ENCODE data around the gene SPSB2.
A peak's percentile ranks its signal among the peaks of the same experiment; 100 is the strongest.

SPSB2 gene

GRCh38 chr12:6851153-6851920 is 21.8 kb downstream of the SPSB2 start, which contains the start of gene CDCA3:
TSS of gene CDCA3 (minus strand) at chr12:6851286. CDS start at chr12:6850952, 334 bp downstream.
- Histone ChIP-seq H3K27ac (ENCODE audit: low read length) (peak within 1 kb of the TSS; percentile 72; the same call in 1 of the 2 replicates), H3K79me2 (ENCODE audit: low read length) (peaks cover 59% of the 10 kb centered on the region), H3K36me3 (replicated peaks; ENCODE audit: insufficient read depth, low read length) (no peaks in the 10 kb centered on the region)

GRCh38 chr12:6850796-6851152 is 22.3 kb downstream of the SPSB2 start:
- Histone ChIP-seq H3K36me3 (replicated peaks; ENCODE audit: insufficient read depth, low read length) (no peaks in the 10 kb centered on the region), H3F3A (ENCODE audit: insufficient read depth, low read length) (peaks cover 10% of the 10 kb centered on the region), H3K27ac (ENCODE audit: low read length) (no peak overlapping the region; the same call in 1 of the 2 replicates), H3K27me3 (replicated peaks; ENCODE audit: insufficient read depth, low read length) (no peaks in the 10 kb centered on the region), H3K79me2 (ENCODE audit: low read length) (peaks cover 54% of the 10 kb centered on the region), H3K9me3 (replicated peaks; ENCODE audit: insufficient read depth, low read length) (no peaks in the 10 kb centered on the region), H2AFZ (ENCODE audit: low read length) (peak overlapping the region; percentile 34), H4K20me1 (ENCODE audit: insufficient read depth, low read length) (no peaks in the 10 kb centered on the region), H3K4me2 (ENCODE audit: low read depth, low read length) (peak overlapping the region; percentile 97), H3K4me3 (ENCODE audit: low read length) (peak overlapping the region; percentile 87), H3K9me2 (replicated peaks; ENCODE audit: insufficient read depth, low read length) (no peaks in the 10 kb centered on the region), H3K4me1 (ENCODE audit: low read length) (peaks cover 28% of the 10 kb centered on the region), H3K9ac (ENCODE audit: low read length) (peak overlapping the region; percentile 63)
- no peak for TF ChIP-seq EZH2phosphoT487 (IDR thresholded peaks at IDR 0.05; ENCODE audit: low read length)
- TF ChIP-seq EZH2 (optimal IDR thresholded peaks at IDR 0.05; ENCODE audit: low read depth, low read length), result no peak
- TF ChIP-seq, protein P1, sequence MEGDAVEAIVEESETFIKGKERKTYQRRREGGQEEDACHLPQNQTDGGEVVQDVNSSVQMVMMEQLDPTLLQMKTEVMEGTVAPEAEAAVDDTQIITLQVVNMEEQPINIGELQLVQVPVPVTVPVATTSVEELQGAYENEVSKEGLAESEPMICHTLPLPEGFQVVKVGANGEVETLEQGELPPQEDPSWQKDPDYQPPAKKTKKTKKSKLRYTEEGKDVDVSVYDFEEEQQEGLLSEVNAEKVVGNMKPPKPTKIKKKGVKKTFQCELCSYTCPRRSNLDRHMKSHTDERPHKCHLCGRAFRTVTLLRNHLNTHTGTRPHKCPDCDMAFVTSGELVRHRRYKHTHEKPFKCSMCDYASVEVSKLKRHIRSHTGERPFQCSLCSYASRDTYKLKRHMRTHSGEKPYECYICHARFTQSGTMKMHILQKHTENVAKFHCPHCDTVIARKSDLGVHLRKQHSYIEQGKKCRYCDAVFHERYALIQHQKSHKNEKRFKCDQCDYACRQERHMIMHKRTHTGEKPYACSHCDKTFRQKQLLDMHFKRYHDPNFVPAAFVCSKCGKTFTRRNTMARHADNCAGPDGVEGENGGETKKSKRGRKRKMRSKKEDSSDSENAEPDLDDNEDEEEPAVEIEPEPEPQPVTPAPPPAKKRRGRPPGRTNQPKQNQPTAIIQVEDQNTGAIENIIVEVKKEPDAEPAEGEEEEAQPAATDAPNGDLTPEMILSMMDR (IDR thresholded peaks at IDR 0.05; ENCODE audit: low read length), result no peak
- DNase-seq, result no peak

More at GRCh38 chr12:6851153-6851920, 21.8 kb downstream of the SPSB2 start, which contains the start of gene CDCA3:
- Histone ChIP-seq H3K4me3 (ENCODE audit: low read length) (peak within 1 kb of the TSS; percentile 87), H3K9me2 (replicated peaks; ENCODE audit: insufficient read depth, low read length) (no peaks in the 10 kb centered on the region), H2AFZ (ENCODE audit: low read length) (peak within 1 kb of the TSS; percentile 84), H3K9me3 (replicated peaks; ENCODE audit: insufficient read depth, low read length) (no peaks in the 10 kb centered on the region), H3K4me1 (ENCODE audit: low read length) (peaks cover 28% of the 10 kb centered on the region), H3F3A (ENCODE audit: insufficient read depth, low read length) (peaks cover 10% of the 10 kb centered on the region), H4K20me1 (ENCODE audit: insufficient read depth, low read length) (no peaks in the 10 kb centered on the region), H3K9ac (ENCODE audit: low read length) (peak within 1 kb of the TSS; percentile 65), H3K27me3 (replicated peaks; ENCODE audit: insufficient read depth, low read length) (no peaks in the 10 kb centered on the region), H3K4me2 (ENCODE audit: low read depth, low read length) (peak within 1 kb of the TSS; percentile 97)
- TF ChIP-seq, protein P1 (IDR thresholded peaks at IDR 0.05; ENCODE audit: low read length), result no peak
- no peak for TF ChIP-seq EZH2 (optimal IDR thresholded peaks at IDR 0.05; ENCODE audit: low read depth, low read length)
- no peak for TF ChIP-seq EZH2phosphoT487 (IDR thresholded peaks at IDR 0.05; ENCODE audit: low read length)
- DNase-seq, result peak; percentile 99

DNA sequence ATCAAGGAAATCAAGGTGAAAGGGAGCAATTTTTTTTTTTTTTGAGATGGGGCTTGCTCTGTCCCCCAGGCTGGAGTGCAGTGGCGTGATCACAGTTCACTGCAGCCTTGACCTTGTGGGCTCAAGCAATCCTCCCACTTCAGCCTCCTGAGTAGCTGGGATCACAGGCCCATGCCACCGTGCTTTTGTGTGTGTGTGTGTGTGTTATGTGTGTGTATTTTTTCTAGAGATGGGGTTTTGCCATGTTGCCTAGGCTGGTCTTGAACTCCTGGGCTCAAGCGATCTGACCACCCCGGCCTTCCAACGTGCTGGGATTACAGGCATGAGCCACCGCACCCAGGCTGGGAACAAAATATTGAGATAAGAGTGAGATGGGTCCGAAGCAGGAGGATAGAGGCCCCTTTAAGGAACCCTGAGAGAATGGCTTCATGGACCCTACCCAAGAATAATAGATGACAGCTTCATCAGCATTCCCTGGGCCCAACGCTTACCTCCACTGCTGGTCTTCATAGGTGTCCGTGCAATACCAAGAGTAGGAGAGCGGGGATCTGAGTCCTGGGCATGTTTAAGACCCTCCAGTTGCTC is 23.0 kb downstream of the SPSB2 start:
- Histone ChIP-seq H4K20me1 (ENCODE audit: insufficient read depth, low read length) (no peaks in the 10 kb centered on the region), H3K79me2 (ENCODE audit: low read length) (peaks cover 47% of the 10 kb centered on the region), H3K27ac (ENCODE audit: low read length) (no peak overlapping the region), H3K4me2 (ENCODE audit: low read depth, low read length) (peak overlapping the region; percentile 97), H2AFZ (ENCODE audit: low read length) (no peak overlapping the region), H3K9ac (ENCODE audit: low read length) (peak overlapping the region; percentile 63), H3K9me3 (replicated peaks; ENCODE audit: insufficient read depth, low read length) (no peaks in the 10 kb centered on the region), H3K4me3 (ENCODE audit: low read length) (peak overlapping the region; percentile 87), H3K4me1 (ENCODE audit: low read length) (peaks cover 28% of the 10 kb centered on the region), H3K27me3 (replicated peaks; ENCODE audit: insufficient read depth, low read length) (no peaks in the 10 kb centered on the region), H3F3A (ENCODE audit: insufficient read depth, low read length) (peaks cover 10% of the 10 kb centered on the region), H3K36me3 (replicated peaks; ENCODE audit: insufficient read depth, low read length) (no peaks in the 10 kb centered on the region), H3K9me2 (replicated peaks; ENCODE audit: insufficient read depth, low read length) (no peaks in the 10 kb centered on the region)
- no peak for TF ChIP-seq EZH2 (optimal IDR thresholded peaks at IDR 0.05; ENCODE audit: low read depth, low read length)
- TF ChIP-seq, protein P1 (IDR thresholded peaks at IDR 0.05; ENCODE audit: low read length), result no peak
- no peak for TF ChIP-seq EZH2phosphoT487 (IDR thresholded peaks at IDR 0.05; ENCODE audit: low read length)
- DNase-seq, result no peak
